ENCODE measurements around the gene VAV2. TPM values are rescaled to one million over a fixed set of nuclear protein-coding genes. Genes with fewer than 3 reads are reported as not detected.
A peak's percentile ranks its signal among the peaks of the same experiment; 100 is the strongest.

VAV2 gene
- total RNA-seq, 3 donors from 2014 or later: 29.4 to 34.8 (median 34.5) TPM

GRCh38 chr9:133888048-133888808, 103.9 kb downstream of the VAV2 start:
- Histone ChIP-seq H3K4me1 (ENCODE audit: low read depth) (peaks cover 3% of the 10 kb centered on the region), H3K4me3 (no peak overlapping the region), H3K36me3 (ENCODE audit: low read depth) (no peaks in the 10 kb centered on the region), H3K9me3 (no peaks in the 10 kb centered on the region)
- ATAC-seq (peak; percentile 47), DNase-seq (peak in 1 of 3 donors; percentile 8)
- intact Hi-C loops (cut with DNase I, micrococcal nuclease): no loop called here
- no peak for TF ChIP-seq CTCF (IDR thresholded peaks at IDR 0.05)

DNA sequence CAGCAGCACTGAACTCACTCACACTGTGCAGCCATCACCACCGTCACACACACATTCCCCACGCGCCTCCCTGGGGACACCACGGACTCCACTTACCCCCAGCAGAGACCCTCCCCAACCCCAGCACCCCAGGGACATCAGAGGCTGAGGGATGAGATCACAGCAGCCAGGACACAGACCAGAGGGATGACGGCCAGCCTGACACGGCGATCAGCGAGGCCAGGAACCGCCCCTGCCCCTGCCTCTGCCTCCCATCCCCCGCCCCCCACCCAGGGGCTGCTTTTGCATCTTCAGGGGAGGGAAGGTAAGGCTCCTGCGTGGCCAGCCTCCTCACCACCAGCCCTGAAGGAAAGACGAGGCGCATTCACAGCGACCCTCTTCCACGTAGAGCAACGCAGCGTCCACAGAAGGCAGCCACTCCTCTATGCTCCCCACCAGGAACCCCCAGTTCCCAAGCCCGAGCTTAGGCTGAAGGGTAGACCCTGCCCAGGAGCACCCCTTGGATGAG, 104.5 kb downstream of the VAV2 start:
- Histone ChIP-seq H3K4me1 (ENCODE audit: low read depth) (peaks cover 1% of the 10 kb centered on the region), H3K36me3 (ENCODE audit: low read depth) (no peaks in the 10 kb centered on the region), H3K4me3 (no peak overlapping the region), H3K9me3 (no peaks in the 10 kb centered on the region)
- intact Hi-C loops (cut with DNase I, micrococcal nuclease): no loop called here
- DNase-seq (no peak), ATAC-seq (no peak)
- TF ChIP-seq CTCF (IDR thresholded peaks at IDR 0.05): no peak

DNA sequence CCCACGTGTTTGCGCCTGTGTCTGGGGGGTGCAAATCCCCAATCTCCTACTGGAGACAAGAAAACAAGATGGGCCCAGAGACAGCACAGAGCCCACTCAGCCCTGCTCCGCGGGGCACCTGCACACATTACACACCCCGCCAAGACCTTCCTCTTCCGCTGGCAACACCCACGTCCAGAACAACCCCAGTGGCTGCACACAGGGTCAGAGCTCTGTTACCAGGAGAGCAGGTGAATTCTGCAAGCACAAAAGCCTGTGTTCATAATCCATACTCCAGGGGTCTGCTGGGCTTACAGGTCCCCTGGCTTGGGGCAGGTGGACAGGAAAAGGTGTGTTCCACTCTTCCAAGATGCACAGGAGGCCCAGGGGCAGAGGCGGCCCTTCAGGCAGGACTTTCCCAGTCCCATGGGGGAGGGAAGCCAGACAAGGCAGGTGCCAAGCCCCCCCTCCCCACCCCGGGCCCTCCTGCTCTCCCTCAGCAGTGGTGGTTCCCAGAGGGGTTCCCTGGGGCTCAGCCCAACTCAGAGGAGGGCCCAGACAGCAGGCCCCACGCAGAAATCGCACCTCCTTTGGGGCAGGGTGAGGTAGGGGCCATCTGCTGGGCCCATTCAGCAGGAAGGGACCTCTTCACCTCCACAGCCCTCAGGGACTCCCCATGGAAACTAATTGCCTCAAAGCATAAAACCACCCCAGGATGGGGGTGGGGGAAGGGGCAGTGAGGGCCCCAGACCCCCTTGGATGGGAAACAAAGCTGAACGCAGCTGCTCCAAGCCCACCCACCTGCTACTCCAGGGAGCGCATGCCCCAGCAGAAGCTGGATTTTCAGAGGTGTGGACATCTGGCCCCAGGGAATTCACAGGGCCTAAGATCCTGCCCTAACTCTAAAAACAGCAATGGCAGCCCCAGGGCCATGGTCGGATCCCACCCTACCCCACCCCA, 105.3 kb downstream of the VAV2 start:
- intact Hi-C loops (cut with DNase I, micrococcal nuclease): no loop called here
- ATAC-seq: no peak
- no peak overlapping the region for H3K4me3 ChIP-seq
- H3K9me3 ChIP-seq: no peaks in the 10 kb centered on the region
- no peaks in the 10 kb centered on the region for H3K4me1 ChIP-seq (ENCODE audit: low read depth)
- no peak for TF ChIP-seq CTCF (IDR thresholded peaks at IDR 0.05)
- no peaks in the 10 kb centered on the region for H3K36me3 ChIP-seq (ENCODE audit: low read depth)
- no peak for DNase-seq

DNA sequence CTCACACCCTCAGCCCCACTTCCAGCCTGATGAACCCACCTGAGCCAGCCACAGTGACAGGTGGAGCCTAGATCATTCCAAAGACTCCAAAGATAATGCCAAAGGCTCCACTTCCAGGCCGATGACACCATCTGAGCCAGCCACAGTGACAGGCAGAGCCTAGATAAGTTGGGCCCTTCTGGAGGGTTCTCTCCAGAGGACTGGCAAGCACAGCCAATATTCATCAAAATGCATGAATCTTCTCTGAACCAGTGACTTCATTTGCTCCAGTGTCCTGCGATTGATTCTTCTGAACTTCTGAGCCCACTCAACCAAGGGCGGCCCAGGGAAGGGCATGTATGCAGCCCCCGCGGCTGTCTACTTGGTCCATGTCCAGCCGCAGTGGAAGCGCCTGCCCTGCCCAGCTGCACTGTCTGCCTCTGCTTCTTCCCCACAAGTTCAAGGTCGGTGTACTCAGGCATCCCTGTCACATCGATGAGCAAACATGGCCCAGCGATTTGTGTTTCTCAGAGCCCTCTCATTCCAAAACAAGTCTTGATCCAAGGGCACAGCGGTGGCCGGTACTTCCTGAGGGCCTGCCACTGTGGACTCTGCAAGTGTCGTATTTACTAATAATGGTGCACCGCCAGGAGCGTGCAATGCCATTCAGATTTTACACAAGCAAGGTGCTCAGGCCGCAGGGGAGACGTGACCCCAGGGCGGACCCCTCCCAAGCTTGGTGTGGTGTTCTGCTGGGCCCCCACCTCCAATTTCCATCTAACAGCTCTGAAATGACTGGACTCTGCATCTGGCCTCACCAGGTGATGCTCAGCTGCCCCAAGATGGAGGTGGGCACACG, 107.0 kb downstream of the VAV2 start:
- Histone ChIP-seq H3K36me3 (ENCODE audit: low read depth) (no peaks in the 10 kb centered on the region), H3K4me1 (ENCODE audit: low read depth) (no peaks in the 10 kb centered on the region), H3K4me3 (no peak overlapping the region), H3K9me3 (no peaks in the 10 kb centered on the region)
- no peak for ATAC-seq
- intact Hi-C loops (cut with DNase I, micrococcal nuclease): no loop called here
- no peak for TF ChIP-seq CTCF (IDR thresholded peaks at IDR 0.05)
- DNase-seq: no peak
